GM13976 (cell line): ENCODE results near the gene POC1B.

Experiments
- DNase-seq: peaks from one replicate; pipeline ENCODE4 v3.0.0; 2012; ENCODE audit warnings: low spot score
- CTCF ChIP-seq: IDR thresholded peaks from 2 replicates; pipeline ENCODE4 v1.5.1; 2012; ENCODE audit warnings: borderline replicate concordance, mild to moderate bottlenecking; ENCODE audit not compliant: insufficient read depth; ENCODE audit errors: extremely low read depth, missing control alignments, control extremely low read depth
- in situ Hi-C: fragments of 300-500 bp; cut with MboI; formaldehyde crosslinking; loops from one replicate; pipeline ENCODE4 v1.12.0; 2022; ENCODE audit warnings: low sequenced_read_pairs, mixed read lengths, inconsistent platforms; ENCODE audit not compliant: unreplicated experiment

POC1B gene

GRCh38 chr12:89386138-89386537 is 139.7 kb downstream of the POC1B start:
- TF ChIP-seq CTCF = no peak
- DNase-seq = no peak
- in situ Hi-C loops = no loop called here

GRCh38 chr12:89384807-89385206 is 141.0 kb downstream of the POC1B start:
- TF ChIP-seq CTCF = no peak
- in situ Hi-C loops = no loop called here
- DNase-seq = no peak

- in situ Hi-C loops = no loop called here
- no peak for TF ChIP-seq CTCF
- DNase-seq = no peak
These were observed 141.6 kb downstream of the POC1B start for GRCh38 chr12:89384050-89384758.

GRCh38 chr12:89383235-89384049 is 142.4 kb downstream of the POC1B start:
- DNase-seq = no peak
- no peak for TF ChIP-seq CTCF
- in situ Hi-C loops = no loop called here

- no peak for DNase-seq
- TF ChIP-seq CTCF = no peak
- in situ Hi-C loops = no loop called here
These were observed 143.5 kb downstream of the POC1B start for GRCh38 chr12:89382328-89382727.

- in situ Hi-C loops = no loop called here
- no peak for TF ChIP-seq CTCF
- DNase-seq = no peak
These were observed 145.9 kb downstream of the POC1B start for GRCh38 chr12:89379839-89380467.
